HepG2 (cell line): ENCODE measurements around the gene GRK4. TPM values are rescaled to one million over a fixed set of nuclear protein-coding genes. Genes with fewer than 3 reads are reported as not detected.
"Not testable (repeated sequence)": the region's sequence is repeated elsewhere in the genome, so short reads cannot be mapped to it uniquely, and the experiment has no call there.

Experiments used
- ATAC-seq: fragments of 200-7000 bp; cut with Tn5 transposase; 3 replicates; pipeline ENCODE4 v1.9.1; 2020; ENCODE audit warnings: mild to moderate bottlenecking, moderate library complexity
- BruUV-seq: library from RNA; stranded (reverse); fragments of 400-500 nt; replicated peaks from 2 replicates; lab custom pipeline; 2021; lab: Mats Ljungman, UMichigan
- CTCF ChIA-PET: fragments of 300-600 bp; formaldehyde crosslinking; extraction: SDS; loops from one replicate; lab custom pipeline; 2021; ENCODE audit warnings: low total read pairs, inconsistent platforms, low intra/inter-chr PET ratio; lab: Yijun Ruan, JAX
- POLR2A ChIA-PET: fragments of 350-600 bp; sonication (Branson Sonifier 250); formaldehyde crosslinking; loops from one replicate; lab custom pipeline; 2020; ENCODE audit warnings: antibody characterized with exemption, inconsistent platforms; lab: Yijun Ruan, JAX
- DNase-seq: peaks from one replicate; pipeline ENCODE4 v3.0.0-alpha.2; 2015; ENCODE audit warnings: low spot score
- FAIRE-seq: peaks from 3 replicates; lab custom pipeline; 2011; peaks lifted over from hg19 to GRCh38; lab: Jason Lieb, UNC
- H2AFZ ChIP-seq: one replicate; pipeline ENCODE4 v1.6.1; 2011; ENCODE audit warnings: low read length, inconsistent platforms
- H3K27ac ChIP-seq: fragments of 300-600 bp; 3 replicates; pipeline ENCODE4 v1.8.0; 2011; ENCODE audit warnings: mixed run types, mild to moderate bottlenecking, mixed read lengths, low read length, inconsistent platforms; ENCODE audit not compliant: insufficient read depth; ENCODE audit errors: extremely low read length
- H3K27me3 ChIP-seq, 2 experiments: fragments of 200-600 bp in 1 of 2; 2 replicates in 1 of 2; 3 replicates in 1 of 2; pipeline versions ENCODE4 v1.6.0 to v1.8.0; 2011; ENCODE audit warnings: low read length in 2 of 2, mild to moderate bottlenecking in 2 of 2, moderate library complexity in 2 of 2, inconsistent platforms in 1 of 2; ENCODE audit not compliant: insufficient read depth in 2 of 2, control insufficient read depth in 1 of 2
- H3K36me3 ChIP-seq, 2 experiments: fragments of 200-600 bp in 1 of 2; replicated peaks in 1 of 2; 2 replicates in 1 of 2; 3 replicates in 1 of 2; pipeline versions ENCODE4 v1.5.1 to v1.8.0; 2011; ENCODE audit warnings: low read length in 2 of 2, inconsistent platforms in 1 of 2; ENCODE audit not compliant: insufficient read depth in 2 of 2, control insufficient read depth in 1 of 2
- H3K4me1 ChIP-seq: 2 replicates; pipeline ENCODE4 v1.5.1; 2012; ENCODE audit warnings: low read length, inconsistent platforms; ENCODE audit not compliant: insufficient read depth
- H3K4me2 ChIP-seq: 2 replicates; pipeline ENCODE4 v1.6.0; 2011; ENCODE audit warnings: low read depth, low read length, inconsistent platforms
- H3K4me3 ChIP-seq, 3 experiments: fragments of 200-600 bp in 1 of 3; sonication (generic), shearing (Covaris generic) in 1 of 3; replicated peaks in 1 of 3; 2 replicates each; pipeline ENCODE4 v1.5.1; 2011 to 2016; ENCODE audit warnings: low read length in 3 of 3, inconsistent platforms in 2 of 3, low read depth in 2 of 3, mild to moderate bottlenecking in 2 of 3, control low read depth in 1 of 3, mixed read lengths in 1 of 3; ENCODE audit not compliant: insufficient read depth in 1 of 3
- H3K79me2 ChIP-seq: one replicate; pipeline ENCODE4 v1.6.1; 2011; ENCODE audit warnings: low read length, inconsistent platforms; ENCODE audit not compliant: insufficient read depth
- H3K9ac ChIP-seq: 2 replicates; pipeline ENCODE4 v1.6.0; 2011; ENCODE audit warnings: mild to moderate bottlenecking, low read depth, low read length, inconsistent platforms; ENCODE audit not compliant: insufficient read depth
- H3K9me3 ChIP-seq: 2 replicates; pipeline ENCODE4 v1.5.1; 2012; ENCODE audit warnings: mild to moderate bottlenecking, low read length
- H4K20me1 ChIP-seq: 2 replicates; pipeline ENCODE4 v1.6.0; 2011; ENCODE audit warnings: inconsistent platforms, mild to moderate bottlenecking, low read length, moderate library complexity; ENCODE audit not compliant: insufficient read depth
- AKAP8 ChIP-seq: sonication (generic); formaldehyde crosslinking; IDR thresholded peaks from 2 replicates; pipeline ENCODE4 v1.5.1; 2020; ENCODE audit warnings: mild to moderate bottlenecking, missing genetic modification reagents
- DNMT3B ChIP-seq: conservative IDR thresholded peaks from 2 replicates; pipeline ENCODE4 v1.6.1; 2016; ENCODE audit warnings: missing biosample characterization, control low read depth
- RFXAP ChIP-seq: sonication (generic); formaldehyde crosslinking; IDR thresholded peaks from 2 replicates; pipeline ENCODE4 v1.4.0; 2020; ENCODE audit warnings: missing genetic modification reagents, borderline replicate concordance
- ZNF431 ChIP-seq: sonication (generic); formaldehyde crosslinking; IDR thresholded peaks from 2 replicates; pipeline ENCODE4 v1.9.0; 2022; ENCODE audit warnings: missing genetic modification reagents, low read depth, mild to moderate bottlenecking, borderline replicate concordance
- ZNF577 ChIP-seq: sonication (generic); formaldehyde crosslinking; IDR thresholded peaks from 2 replicates; pipeline ENCODE4 v1.4.0; 2020; ENCODE audit warnings: mild to moderate bottlenecking, low read depth, missing genetic modification reagents, borderline replicate concordance
- WGBS: methylation state at CpG from one replicate; pipeline ENCODE4 v1.1.6; 2017; ENCODE audit warnings: low lambda C conversion rate; 5-methylcytosine and 5-hydroxymethylcytosine counted together
- in situ Hi-C: cut with HindIII; loops from 2 replicates; pipeline ENCODE4 v1.10.0; 2017; ENCODE audit warnings: low pct_unique_long_range_greater_than_20kb; ENCODE audit not compliant: extremely low pct_ligation_motif_present
- intact Hi-C: fragments of 100-400 bp; cut with micrococcal nuclease; formaldehyde crosslinking; loops from one replicate; pipeline ENCODE4 v1.10.0; 2022; ENCODE audit not compliant: unreplicated experiment
- polyA plus RNA-seq, 8 experiments: library from polyadenylated mRNA; depleted of rRNA in 3 of 8; stranded (reverse) in 7 of 8; unstranded in 1 of 8; fragments of >200 nt; fragmentation: Illumina TruSeq in 4 of 8; extraction: Trizol in 4 of 8; gene quantifications; 2 replicates each; pipeline versions ENCODE4 v1.2.1 to v1.2.3, GENCODE V29; 2011 to 2016; ENCODE audit warnings: low read depth in 4 of 8, missing spikeins in 1 of 8, mixed read lengths in 1 of 8; ENCODE audit not compliant: insufficient read depth in 1 of 8
- total RNA-seq, 5 experiments: library from RNA; depleted of rRNA; stranded (reverse); fragments of >200 nt; fragmentation: Illumina TruSeq; extraction: Trizol; gene quantifications; 2 replicates each; pipeline ENCODE4 v1.2.3, GENCODE V29; 2016; ENCODE audit warnings: low read depth in 1 of 5
- TF ChIP-seq, protein P1 (sequence below): sonication (generic); formaldehyde crosslinking; IDR thresholded peaks from 2 replicates; pipeline ENCODE4 v1.5.0; 2020; ENCODE audit warnings: mild to moderate bottlenecking, missing genetic modification reagents, borderline replicate concordance
- TF ChIP-seq, protein P2 (sequence below), 2 experiments: IDR thresholded peaks; 2 replicates each; pipeline ENCODE4 v1.6.1; 2011 to 2012; ENCODE audit warnings: low read length in 2 of 2, borderline replicate concordance in 1 of 2, low read depth in 1 of 2, mild to moderate bottlenecking in 1 of 2, moderate library complexity in 1 of 2

Gene GRK4
- total and polyA plus RNA-seq, 2 of the 13 experiments (the other 11 are each of a cell fraction or from before 2014, with no cell fraction given), result 1.8 to 2.0 TPM

GRCh38 chr4:2937986-2938385 is 25.4 kb upstream of the GRK4 start (continued):
- TF ChIP-seq ZNF431 (CRISPR knock-in tag), result no peak
- no peak for TF ChIP-seq DNMT3B
- TF ChIP-seq, protein P1, sequence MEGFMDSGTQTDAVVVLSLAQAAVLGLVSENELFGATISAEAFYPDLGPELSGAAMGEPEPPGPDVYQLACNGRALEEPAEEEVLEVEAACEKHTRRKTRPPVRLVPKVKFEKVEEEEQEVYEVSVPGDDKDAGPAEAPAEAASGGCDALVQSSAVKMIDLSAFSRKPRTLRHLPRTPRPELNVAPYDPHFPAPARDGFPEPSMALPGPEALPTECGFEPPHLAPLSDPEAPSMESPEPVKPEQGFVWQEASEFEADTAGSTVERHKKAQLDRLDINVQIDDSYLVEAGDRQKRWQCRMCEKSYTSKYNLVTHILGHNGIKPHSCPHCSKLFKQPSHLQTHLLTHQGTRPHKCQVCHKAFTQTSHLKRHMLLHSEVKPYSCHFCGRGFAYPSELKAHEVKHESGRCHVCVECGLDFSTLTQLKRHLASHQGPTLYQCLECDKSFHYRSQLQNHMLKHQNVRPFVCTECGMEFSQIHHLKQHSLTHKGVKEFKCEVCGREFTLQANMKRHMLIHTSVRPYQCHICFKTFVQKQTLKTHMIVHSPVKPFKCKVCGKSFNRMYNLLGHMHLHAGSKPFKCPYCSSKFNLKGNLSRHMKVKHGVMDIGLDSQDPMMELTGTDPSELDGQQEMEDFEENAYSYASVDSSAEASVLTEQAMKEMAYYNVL (CRISPR knock-in tag), result no peak
- TF ChIP-seq, all 625 proteins: peak for 0

DNA sequence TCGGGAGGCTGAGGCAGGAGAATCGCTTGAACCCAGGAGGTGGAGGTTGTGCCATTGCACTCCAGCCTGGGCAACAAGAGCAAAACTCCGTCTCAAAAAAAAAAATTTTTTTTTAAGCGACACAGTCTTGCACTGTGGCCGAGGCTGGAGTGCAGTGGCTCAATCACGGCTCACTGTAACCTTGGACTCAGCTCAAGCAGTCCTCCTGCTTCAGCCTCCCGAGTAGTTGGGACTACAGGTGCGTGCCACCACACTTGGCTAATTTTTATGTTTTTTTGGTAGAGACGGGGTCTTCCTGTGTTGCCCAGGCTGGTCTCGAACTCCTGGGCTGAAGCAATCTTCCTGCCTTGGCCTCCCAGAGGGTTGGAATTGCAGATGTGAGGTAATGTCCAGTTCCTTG is 25.0 kb upstream of the GRK4 start:
- H3K27me3 ChIP-seq, H3K27ac ChIP-seq, H3K9me3 ChIP-seq, POLR2A ChIA-PET, ATAC-seq, CTCF ChIA-PET, H2AFZ ChIP-seq, in situ Hi-C loops, H3K9ac ChIP-seq, DNase-seq, H3K4me2 ChIP-seq, BruUV-seq, FAIRE-seq, H3K4me3 ChIP-seq: not testable (repeated sequence)
- Histone ChIP-seq H3K36me3 (peaks cover 35 to 57% of the 10 kb centered on the region in 2 experiments), H3K79me2 (peaks cover 10% of the 10 kb centered on the region), H4K20me1 (peaks cover 19% of the 10 kb centered on the region; the same call in 1 of the 2 replicates), H3K4me1 (peaks cover 32% of the 10 kb centered on the region)
- intact Hi-C loops, result loop anchor here (5.0 to 10.0 kb wide), 2 partner anchors 74 to 96 kb away; partner anchors contain the start of gene ADD1
- 93% methylated on average over 10 of the region's 10 CpGs for WGBS

- no peak overlapping the region for H3K27ac ChIP-seq
- in situ Hi-C loops (no loop called here), intact Hi-C loops (loop anchor here (5.0 to 10.0 kb wide), 2 partner anchors 74 to 97 kb away; partner anchors contain the start of gene ADD1)
- no peak overlapping the region for H2AFZ ChIP-seq
- H3K9ac ChIP-seq, result no peak overlapping the region
- CTCF ChIA-PET, result no interaction called here
- TF ChIP-seq, protein P2, sequence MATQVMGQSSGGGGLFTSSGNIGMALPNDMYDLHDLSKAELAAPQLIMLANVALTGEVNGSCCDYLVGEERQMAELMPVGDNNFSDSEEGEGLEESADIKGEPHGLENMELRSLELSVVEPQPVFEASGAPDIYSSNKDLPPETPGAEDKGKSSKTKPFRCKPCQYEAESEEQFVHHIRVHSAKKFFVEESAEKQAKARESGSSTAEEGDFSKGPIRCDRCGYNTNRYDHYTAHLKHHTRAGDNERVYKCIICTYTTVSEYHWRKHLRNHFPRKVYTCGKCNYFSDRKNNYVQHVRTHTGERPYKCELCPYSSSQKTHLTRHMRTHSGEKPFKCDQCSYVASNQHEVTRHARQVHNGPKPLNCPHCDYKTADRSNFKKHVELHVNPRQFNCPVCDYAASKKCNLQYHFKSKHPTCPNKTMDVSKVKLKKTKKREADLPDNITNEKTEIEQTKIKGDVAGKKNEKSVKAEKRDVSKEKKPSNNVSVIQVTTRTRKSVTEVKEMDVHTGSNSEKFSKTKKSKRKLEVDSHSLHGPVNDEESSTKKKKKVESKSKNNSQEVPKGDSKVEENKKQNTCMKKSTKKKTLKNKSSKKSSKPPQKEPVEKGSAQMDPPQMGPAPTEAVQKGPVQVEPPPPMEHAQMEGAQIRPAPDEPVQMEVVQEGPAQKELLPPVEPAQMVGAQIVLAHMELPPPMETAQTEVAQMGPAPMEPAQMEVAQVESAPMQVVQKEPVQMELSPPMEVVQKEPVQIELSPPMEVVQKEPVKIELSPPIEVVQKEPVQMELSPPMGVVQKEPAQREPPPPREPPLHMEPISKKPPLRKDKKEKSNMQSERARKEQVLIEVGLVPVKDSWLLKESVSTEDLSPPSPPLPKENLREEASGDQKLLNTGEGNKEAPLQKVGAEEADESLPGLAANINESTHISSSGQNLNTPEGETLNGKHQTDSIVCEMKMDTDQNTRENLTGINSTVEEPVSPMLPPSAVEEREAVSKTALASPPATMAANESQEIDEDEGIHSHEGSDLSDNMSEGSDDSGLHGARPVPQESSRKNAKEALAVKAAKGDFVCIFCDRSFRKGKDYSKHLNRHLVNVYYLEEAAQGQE (IDR thresholded peaks at IDR 0.05; ENCODE audit: borderline replicate concordance in 1 of 2, low read depth in 1 of 2, low read length in 2 of 2), result no peak
- TF ChIP-seq RFXAP (CRISPR knock-in tag) (no peak), AKAP8 (no peak), ZNF577 (CRISPR knock-in tag) (no peak)
- H3K4me3 ChIP-seq, result no peak overlapping the region
- no peak for ATAC-seq
- POLR2A ChIA-PET, result no interaction called here
- no peak for DNase-seq
- no peak overlapping the region for H3K4me2 ChIP-seq
- no TSS peak for BruUV-seq
- H3K79me2 ChIP-seq, result peaks cover 10% of the 10 kb centered on the region
- H3K27me3 ChIP-seq, result no peaks in the 10 kb centered on the region; a peak in 1 of 5 replicates
- H4K20me1 ChIP-seq, result peaks cover 19% of the 10 kb centered on the region; the same call in 1 of the 2 replicates
- H3K4me1 ChIP-seq, result peaks cover 27% of the 10 kb centered on the region
- 98% methylated on average over 14 of the region's 14 CpGs for WGBS
- H3K9me3 ChIP-seq, result no peaks in the 10 kb centered on the region
- FAIRE-seq, result no peak
- peaks cover 37 to 60% of the 10 kb centered on the region in 2 experiments for H3K36me3 ChIP-seq
These were observed 24.5 kb upstream of the GRK4 start for GRCh38 chr4:2938906-2939305.
